A673 (cell line): ENCODE measurements around the gene GJD3.

Experiments
- CTCF ChIP-seq: fragments of 300-800, 200-600 bp; sonication (generic); conservative IDR thresholded peaks from 2 replicates; pipeline ENCODE4 v1.5.1; 2017; ENCODE audit warnings: low read depth, mild to moderate bottlenecking, antibody characterized with exemption, low read length, moderate library complexity, mixed read lengths
- EZH2 ChIP-seq: fragments of 200-600 bp; sonication (generic); IDR thresholded peaks from 2 replicates; pipeline ENCODE4 v1.6.1; 2017; ENCODE audit warnings: borderline replicate concordance, low read depth, mild to moderate bottlenecking, mixed read lengths, antibody characterized with exemption, low read length; ENCODE audit not compliant: poor library complexity, severe bottlenecking

GRCh38 chr17:40377832-40378231 is 13.3 kb upstream of the GJD3 start:
- no peak for TF ChIP-seq CTCF
- no peak for TF ChIP-seq EZH2
